ENCODE data around the gene DDX19B. TPM values are rescaled to one million over a fixed set of nuclear protein-coding genes. Genes with fewer than 3 reads are reported as not detected.

DDX19B gene
- total and polyA plus RNA-seq, 9 of the 15 experiments (the other 6 are each of a cell fraction or from before 2014, with no cell fraction given), result 7.0 to 32.9 (median 19.3) TPM

DNA sequence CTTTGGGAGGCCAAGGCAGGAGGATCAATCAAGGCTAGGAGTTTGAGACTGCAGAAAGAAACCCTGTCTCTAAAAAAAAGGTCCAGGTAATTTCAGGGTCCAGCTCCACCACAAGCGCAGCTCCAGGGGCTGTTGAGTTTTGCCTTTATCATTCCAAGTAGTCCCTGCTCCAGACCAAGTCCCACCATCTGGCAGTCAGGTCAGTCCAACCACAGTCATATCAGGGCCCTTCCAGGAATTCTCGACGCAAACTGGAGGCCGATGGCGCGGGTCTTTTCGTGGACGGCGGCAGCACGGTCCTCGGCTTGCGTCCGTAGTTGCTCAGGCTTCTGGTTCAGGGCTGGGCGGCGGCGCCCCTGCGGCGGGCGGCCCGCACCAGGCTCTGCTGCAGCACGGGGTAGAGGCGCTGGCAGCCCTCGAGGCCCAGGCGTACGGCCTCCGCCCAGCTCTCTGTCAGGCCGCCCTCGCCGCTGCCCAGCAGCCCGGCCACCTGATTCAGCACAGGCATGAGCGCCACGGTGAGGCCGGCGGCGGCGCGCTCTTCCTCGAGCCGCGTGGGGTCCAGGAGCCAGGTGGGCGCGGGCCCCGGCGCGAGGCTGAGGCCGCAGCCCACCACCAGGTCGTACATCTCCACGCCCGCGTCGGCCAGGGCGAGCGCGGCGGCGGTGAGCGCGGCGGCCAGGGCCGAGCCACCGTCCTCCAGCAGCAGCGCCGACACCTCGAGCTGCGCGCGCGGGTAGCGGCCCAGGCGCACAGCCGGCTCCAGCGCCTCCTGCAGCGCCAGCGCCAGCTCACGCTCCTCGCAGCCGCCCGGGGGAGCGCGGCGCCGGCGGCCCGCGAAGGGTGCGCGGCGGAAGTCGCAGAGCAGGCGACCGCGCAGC, 48.0 kb upstream of the DDX19B start (continued):
- TF ChIP-seq, protein P1, sequence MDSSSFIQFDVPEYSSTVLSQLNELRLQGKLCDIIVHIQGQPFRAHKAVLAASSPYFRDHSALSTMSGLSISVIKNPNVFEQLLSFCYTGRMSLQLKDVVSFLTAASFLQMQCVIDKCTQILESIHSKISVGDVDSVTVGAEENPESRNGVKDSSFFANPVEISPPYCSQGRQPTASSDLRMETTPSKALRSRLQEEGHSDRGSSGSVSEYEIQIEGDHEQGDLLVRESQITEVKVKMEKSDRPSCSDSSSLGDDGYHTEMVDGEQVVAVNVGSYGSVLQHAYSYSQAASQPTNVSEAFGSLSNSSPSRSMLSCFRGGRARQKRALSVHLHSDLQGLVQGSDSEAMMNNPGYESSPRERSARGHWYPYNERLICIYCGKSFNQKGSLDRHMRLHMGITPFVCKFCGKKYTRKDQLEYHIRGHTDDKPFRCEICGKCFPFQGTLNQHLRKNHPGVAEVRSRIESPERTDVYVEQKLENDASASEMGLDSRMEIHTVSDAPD (CRISPR knock-in tag; IDR thresholded peaks at IDR 0.05), result no peak
- TF ChIP-seq NFE2 (IDR thresholded peaks at IDR 0.05; ENCODE audit: low read depth) (no peak), ZNF143 (CRISPR knock-in tag; IDR thresholded peaks at IDR 0.05) (no peak), RBFOX2 (IDR thresholded peaks at IDR 0.05; ENCODE audit: low read depth, low read length) (peak; percentile 54), RNF2 (IDR thresholded peaks at IDR 0.05) (no peak), ZNF41 (CRISPR knock-in tag; conservative IDR thresholded peaks at IDR 0.05) (no peak), ZNF551 (CRISPR knock-in tag; IDR thresholded peaks at IDR 0.05) (no peak), BRD9 (IDR thresholded peaks at IDR 0.05; ENCODE audit: low read depth, partially characterized antibody) (no peak), ZNF121 (CRISPR knock-in tag; conservative IDR thresholded peaks at IDR 0.05) (0 out of 2 replicates have a peak, but pooled peaks have one; percentile 13)
- TF ChIP-seq, protein P2, sequence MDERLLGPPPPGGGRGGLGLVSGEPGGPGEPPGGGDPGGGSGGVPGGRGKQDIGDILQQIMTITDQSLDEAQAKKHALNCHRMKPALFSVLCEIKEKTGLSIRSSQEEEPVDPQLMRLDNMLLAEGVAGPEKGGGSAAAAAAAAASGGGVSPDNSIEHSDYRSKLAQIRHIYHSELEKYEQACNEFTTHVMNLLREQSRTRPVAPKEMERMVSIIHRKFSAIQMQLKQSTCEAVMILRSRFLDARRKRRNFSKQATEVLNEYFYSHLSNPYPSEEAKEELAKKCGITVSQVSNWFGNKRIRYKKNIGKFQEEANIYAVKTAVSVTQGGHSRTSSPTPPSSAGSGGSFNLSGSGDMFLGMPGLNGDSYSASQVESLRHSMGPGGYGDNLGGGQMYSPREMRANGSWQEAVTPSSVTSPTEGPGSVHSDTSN (CRISPR knock-in tag; IDR thresholded peaks at IDR 0.05; ENCODE audit: low read depth), result no peak
- TF ChIP-seq, protein P2 (tag; conservative IDR thresholded peaks at IDR 0.05; ENCODE audit: low read depth), result no peak
- TF ChIP-seq, protein P3, sequence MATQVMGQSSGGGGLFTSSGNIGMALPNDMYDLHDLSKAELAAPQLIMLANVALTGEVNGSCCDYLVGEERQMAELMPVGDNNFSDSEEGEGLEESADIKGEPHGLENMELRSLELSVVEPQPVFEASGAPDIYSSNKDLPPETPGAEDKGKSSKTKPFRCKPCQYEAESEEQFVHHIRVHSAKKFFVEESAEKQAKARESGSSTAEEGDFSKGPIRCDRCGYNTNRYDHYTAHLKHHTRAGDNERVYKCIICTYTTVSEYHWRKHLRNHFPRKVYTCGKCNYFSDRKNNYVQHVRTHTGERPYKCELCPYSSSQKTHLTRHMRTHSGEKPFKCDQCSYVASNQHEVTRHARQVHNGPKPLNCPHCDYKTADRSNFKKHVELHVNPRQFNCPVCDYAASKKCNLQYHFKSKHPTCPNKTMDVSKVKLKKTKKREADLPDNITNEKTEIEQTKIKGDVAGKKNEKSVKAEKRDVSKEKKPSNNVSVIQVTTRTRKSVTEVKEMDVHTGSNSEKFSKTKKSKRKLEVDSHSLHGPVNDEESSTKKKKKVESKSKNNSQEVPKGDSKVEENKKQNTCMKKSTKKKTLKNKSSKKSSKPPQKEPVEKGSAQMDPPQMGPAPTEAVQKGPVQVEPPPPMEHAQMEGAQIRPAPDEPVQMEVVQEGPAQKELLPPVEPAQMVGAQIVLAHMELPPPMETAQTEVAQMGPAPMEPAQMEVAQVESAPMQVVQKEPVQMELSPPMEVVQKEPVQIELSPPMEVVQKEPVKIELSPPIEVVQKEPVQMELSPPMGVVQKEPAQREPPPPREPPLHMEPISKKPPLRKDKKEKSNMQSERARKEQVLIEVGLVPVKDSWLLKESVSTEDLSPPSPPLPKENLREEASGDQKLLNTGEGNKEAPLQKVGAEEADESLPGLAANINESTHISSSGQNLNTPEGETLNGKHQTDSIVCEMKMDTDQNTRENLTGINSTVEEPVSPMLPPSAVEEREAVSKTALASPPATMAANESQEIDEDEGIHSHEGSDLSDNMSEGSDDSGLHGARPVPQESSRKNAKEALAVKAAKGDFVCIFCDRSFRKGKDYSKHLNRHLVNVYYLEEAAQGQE (IDR thresholded peaks at IDR 0.05; ENCODE audit: borderline replicate concordance), result 0 out of 2 replicates have a peak, but pooled peaks have one; percentile 30
- TF ChIP-seq, protein P3 (CRISPR knock-in tag; IDR thresholded peaks at IDR 0.05; ENCODE audit: low read depth), result no peak
- TF ChIP-seq, protein P4, sequence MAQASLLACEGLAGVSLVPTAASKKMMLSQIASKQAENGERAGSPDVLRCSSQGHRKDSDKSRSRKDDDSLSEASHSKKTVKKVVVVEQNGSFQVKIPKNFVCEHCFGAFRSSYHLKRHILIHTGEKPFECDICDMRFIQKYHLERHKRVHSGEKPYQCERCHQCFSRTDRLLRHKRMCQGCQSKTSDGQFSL (CRISPR knock-in tag; IDR thresholded peaks at IDR 0.05), result 0 out of 2 replicates have a peak, but pooled peaks have one; percentile 18
- TF ChIP-seq, protein P4 (tag; IDR thresholded peaks at IDR 0.05), result no peak

Data from K562 (cell line).